GM19438 (cell line): ENCODE results near the gene AGAP1.
"Not testable (repeated sequence)": the region's sequence is repeated elsewhere in the genome, so short reads cannot be mapped to it uniquely, and the experiment has no call there.

Experiments
- ATAC-seq: cut with Tn5 transposase; IDR thresholded peaks from one replicate; pipeline ENCODE4 v1.9.1; 2021; ENCODE audit warnings: low read depth; ENCODE audit not compliant: unreplicated experiment

Gene AGAP1

GRCh38 chr2:235600926-235601325 lies 107.1 kb downstream of the AGAP1 start:
- ATAC-seq: no peak

GRCh38 chr2:235601960-235602704 lies 108.3 kb downstream of the AGAP1 start:
- ATAC-seq: no peak

- not testable (repeated sequence) for ATAC-seq
Observed at GRCh38 chr2:235602971-235603370, 109.1 kb downstream of the AGAP1 start.

- no peak for ATAC-seq
Observed at GRCh38 chr2:235603659-235604058, 109.8 kb downstream of the AGAP1 start.

DNA sequence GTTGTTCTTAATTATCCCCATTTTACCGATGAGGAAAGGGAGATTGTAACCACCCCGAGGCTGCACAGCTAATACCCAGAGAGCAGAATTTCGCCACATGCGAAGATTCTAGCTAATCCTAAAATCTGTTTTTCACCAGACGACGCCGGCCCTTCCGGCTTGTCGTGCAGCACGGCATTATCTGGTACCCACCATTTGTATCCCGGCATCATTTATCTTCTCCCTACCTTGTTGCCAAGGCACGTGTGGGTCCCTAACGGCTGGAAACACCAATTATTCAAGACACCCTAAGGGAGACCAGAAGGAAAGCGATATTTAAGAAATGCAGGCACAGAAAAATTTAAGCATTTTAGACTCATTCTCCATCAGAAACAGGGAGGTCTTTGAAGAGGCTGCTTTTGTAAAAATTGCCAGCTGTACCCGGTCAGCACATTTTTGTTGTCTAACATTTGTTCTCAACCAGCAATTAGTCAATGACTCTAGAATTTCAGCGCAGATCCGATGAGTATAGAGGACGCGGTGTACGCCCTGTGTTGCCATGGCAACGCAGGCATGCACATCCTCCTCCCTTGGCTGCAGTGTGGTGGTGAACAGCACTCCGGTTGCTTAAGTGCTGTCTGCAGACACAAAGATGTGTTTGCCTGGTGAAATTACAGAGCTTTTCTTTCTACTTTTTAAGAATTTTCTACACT lies 111.6 kb downstream of the AGAP1 start:
- ATAC-seq: no peak

DNA sequence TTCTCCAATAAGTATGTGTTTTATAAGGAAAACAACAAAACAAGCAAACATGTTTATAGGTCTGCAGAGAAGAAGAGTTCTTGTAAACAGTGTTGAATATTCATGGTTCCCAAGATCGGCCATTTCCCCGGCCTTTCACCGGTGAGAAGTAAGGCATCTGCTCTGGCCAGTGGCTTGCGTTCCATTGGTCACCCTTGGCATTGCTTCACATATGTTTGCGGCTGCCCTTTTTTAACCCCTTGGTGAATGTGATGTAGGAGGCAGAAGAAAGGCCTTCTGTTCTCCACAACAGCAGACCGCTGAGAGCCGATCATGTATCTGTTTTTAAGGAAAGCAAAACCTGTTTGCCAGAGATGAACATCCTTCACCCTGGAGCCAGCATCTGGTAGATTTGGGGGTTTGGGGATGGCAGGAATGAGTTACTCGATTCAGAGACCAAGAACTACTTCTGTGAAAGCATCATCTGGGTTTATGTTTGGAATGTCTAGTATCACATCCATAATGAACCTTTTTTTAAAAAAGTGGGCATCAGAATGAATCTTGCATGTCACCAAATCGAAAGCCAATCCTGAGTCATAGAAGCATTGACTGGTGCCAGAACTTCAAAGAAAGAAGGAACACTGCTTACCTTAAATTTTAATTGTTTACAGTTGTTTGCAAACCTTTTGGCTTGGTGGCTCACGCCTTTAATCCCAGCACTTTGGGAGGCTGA lies 112.3 kb downstream of the AGAP1 start:
- ATAC-seq: no peak

DNA sequence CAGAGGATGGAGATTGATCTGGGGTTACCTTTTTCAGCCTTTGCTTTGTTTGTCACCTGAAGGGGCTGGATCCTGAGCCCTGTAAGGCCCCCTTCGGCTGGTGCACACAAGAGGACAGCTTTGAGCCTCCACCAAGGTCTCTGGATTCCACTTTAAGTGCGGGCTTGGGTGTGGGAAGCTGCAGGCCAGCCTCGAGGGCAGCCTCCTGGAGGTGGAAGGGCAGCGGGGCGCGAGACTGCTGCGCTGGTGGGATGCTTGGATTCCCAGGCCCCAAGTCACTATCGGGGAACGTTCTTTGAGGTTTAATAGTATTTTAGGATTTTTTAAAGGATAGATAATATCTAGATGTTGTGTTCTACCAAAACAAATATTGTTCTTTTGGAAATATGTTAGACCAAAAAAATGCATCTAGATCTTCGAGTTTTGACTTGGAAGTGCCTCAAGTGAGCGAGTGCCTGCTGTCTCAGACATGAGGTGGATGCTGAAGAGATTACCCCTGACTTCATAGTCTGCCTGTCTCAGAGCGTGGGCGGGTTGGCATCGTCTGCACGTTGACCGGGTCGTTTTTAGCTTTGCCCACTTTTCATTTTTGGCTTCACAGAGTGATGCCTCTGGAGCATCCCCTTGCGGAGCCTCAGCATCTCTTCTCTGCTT lies 113.8 kb downstream of the AGAP1 start:
- no peak for ATAC-seq

GRCh38 chr2:235608200-235608887 lies 114.5 kb downstream of the AGAP1 start:
- ATAC-seq: no peak

DNA sequence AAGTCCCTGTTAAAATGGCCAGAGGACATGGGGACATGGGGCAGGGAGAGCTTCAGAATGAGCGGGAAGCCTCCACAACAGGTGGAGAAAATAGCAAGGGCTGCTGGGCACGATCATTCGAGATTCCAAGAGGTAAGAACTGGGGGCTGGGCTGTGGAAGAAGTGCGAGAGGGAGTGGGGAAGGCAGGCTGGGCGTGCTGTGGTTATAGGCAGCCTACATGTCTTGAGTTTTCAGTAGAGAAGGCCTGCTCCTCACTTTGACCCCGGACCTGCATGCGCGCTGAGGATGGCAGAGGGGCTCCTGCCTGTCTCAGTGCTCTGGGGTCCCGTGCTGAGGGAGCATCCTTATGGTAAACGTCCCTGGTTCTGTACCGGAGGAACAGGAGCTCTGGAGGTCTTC lies 115.5 kb downstream of the AGAP1 start:
- no peak for ATAC-seq

DNA sequence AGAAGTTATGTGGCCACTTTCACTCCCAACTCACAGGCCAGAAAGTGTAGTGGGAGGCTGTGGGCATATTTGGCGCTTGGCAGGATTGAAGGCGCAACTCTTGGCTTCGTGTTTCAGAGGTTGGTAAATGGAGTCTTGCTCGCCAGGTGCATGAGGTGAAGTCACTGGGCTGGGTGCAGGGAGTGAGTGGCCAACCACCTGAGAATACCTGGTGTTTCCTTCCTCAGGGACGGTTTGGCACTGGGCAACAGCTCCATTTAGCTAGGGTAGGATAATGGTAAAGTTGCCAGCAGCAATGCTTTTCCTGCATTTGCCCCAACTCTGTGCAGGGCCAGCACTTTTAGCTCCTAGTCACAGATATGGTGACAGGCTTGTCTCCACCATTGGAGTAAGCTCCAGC lies 115.9 kb downstream of the AGAP1 start:
- ATAC-seq: no peak

- no peak for ATAC-seq
Observed at GRCh38 chr2:235610696-235611257, 116.9 kb downstream of the AGAP1 start.

GRCh38 chr2:235611349-235611748 lies 117.5 kb downstream of the AGAP1 start:
- no peak for ATAC-seq

GRCh38 chr2:235611756-235612155 lies 117.9 kb downstream of the AGAP1 start:
- ATAC-seq: no peak

GRCh38 chr2:235612181-235612950 lies 118.5 kb downstream of the AGAP1 start:
- ATAC-seq: no peak

DNA sequence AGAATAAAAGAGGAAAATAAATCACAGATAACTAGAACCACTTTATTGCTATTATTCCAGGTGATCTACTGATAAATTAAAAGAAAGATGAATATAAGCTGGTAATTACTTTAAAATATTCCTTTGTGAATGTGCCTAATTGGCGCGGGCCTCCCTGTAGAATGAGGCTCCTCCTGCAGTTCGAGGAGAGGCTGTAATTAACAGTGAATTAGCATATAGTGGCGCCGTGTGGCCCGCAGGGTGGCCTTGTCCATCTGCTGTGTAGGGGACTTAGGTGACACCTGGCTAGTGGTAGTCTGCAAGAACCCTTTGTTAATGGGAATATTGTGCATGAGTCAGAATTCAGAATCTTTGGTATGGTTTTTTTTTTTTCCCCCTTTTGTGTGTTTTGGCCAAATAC lies 119.8 kb downstream of the AGAP1 start:
- ATAC-seq: no peak

DNA sequence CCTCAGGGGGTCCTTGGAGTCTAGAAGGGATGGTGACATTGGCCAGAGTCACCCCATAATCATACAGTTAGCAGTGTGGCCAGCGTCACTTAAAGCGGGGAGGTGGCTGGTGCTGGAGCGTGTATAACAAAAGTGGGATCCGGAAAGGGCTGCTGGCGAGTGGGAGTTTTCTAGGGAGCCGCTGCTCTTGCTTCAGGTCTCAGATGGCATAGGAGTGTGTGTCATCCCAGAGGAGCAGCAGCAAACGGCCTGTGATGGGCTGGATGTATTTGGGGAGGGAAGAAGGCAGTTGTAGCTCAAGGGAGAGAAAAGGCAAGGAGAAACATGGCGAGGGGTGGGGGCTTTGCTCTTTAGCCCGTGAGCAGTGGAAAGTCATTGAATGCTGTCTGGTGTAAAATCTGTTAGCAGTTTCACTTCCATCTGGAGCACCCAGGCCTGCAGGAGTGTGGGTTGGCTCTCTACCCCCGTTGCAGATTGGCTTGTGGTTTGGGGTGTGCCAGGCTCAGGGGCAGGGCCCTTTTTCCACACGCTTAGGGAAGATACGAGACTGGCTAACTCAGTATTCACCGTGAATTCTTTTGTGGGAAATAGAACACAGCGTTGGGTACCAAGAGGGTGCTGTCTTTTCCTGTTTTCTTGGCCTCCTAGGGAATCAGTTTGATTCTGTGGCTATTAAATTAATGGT lies 120.5 kb downstream of the AGAP1 start:
- no peak for ATAC-seq

- ATAC-seq: no peak
Observed at GRCh38 chr2:235614900-235615712, 121.3 kb downstream of the AGAP1 start.

GRCh38 chr2:235616885-235617284 lies 123.0 kb downstream of the AGAP1 start:
- ATAC-seq: no peak
